ENCODE measurements around the gene CMSS1. TPM values are rescaled to one million over a fixed set of nuclear protein-coding genes. Genes with fewer than 3 reads are reported as not detected.

CMSS1 gene
- total RNA-seq, 1 donor from 2014 or later, result 51.5 TPM

DNA sequence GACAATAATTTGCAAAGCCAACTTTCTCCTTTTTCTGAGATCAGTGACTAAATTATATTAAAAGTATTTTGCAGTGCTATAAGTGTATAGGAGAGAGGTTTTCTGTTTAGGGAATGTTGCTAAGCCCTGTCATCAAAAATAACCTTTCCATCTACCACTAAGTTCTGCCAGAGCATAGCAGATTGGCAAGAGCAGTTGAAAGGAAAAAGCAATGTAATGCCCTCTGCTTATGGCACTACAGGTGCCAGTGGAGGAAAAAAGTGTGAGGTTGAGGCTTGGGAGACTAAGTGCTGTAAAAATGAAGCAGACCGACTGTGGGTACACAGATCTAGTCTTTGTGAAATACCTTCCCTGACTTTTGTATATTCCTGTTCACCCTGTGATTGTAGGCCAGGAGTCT, 285.1 kb downstream of the CMSS1 start:
- no peak for DNase-seq (ENCODE audit: low spot score)

- no peak for DNase-seq (ENCODE audit: low spot score)
Observed at GRCh38 chr3:100103558-100104441, 286.1 kb downstream of the CMSS1 start.

GRCh38 chr3:100104442-100104798, 286.8 kb downstream of the CMSS1 start:
- no peak for DNase-seq (ENCODE audit: low spot score)

GRCh38 chr3:100104817-100105413, 287.3 kb downstream of the CMSS1 start:
- no peak for DNase-seq (ENCODE audit: low spot score)

GRCh38 chr3:100105501-100105900, 287.8 kb downstream of the CMSS1 start:
- DNase-seq (ENCODE audit: low spot score), result no peak

DNA sequence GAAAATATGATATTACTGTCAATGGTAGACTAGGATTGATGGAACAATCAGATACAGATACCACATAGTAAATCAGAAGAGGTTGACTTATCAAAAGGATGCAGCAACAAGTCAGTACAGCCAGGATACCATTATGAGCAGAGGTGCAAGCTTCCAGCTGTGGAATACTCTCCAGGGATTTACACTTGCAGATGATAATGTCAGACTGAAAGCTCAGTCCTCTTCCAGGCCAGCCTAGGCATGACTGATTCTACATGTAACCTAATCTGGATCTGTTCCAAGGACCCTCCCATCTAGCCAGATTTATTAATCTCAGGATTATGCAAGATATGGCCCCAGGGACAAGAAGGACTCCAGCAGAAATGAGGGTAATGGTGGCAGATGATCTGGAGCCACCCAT, 288.4 kb downstream of the CMSS1 start:
- no peak for DNase-seq (ENCODE audit: low spot score)

DNA sequence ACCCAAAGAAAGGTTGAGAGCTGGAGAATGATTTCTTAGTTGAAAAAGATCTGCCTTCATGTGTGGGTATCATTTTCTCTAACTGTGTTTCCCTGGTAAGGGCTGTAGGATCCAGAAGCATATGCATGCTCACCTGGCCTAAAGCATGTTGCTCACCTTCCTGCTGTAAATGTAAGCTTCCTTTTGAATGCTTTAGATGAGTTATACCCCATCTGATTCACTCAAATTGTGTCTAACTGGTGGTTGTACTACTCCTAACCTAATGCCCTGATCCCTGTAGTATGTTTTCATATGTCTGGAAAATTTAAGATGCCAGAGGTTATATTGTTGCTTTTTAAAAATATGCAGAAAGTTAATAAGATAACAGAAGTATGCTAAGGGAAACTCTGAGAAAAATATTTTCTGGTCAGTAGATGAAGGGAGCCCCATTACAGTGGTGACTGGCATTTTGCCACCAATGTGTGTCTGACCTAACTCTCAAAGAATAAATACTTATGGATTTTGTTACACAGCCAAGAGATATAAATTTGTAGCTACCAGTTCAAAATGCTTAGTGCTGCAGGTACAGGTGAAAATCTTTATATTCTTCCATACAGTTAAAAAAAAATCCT, 289.0 kb downstream of the CMSS1 start:
- no peak for DNase-seq (ENCODE audit: low spot score)

DNA sequence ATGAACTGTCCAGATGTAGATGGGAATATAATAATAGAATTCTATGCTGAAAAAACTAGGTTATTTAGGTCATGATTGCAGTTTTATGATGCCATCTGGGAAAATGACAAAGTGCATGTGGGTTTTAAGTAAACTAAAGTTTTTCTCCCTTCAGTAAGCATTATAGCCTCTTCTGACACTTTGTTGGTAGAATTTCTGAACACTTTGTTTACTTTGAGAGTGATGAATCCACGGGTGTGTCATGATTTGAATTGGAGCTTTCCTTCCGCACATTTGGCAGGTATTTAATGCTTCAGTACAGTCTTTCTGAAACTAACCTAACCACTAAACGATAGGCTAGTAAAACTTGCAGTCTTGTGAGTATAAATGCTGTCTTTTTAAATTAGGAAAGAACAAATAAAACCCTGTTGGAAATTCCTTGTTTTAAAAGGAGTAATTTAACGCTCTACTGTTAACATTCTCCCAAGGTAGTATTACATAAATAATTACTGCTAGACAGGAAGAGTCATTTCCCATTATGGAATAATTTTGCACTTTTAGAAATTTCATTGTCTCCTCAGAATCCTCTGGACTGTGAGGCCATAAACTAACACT, 289.7 kb downstream of the CMSS1 start:
- DNase-seq (ENCODE audit: low spot score), result no peak

DNA sequence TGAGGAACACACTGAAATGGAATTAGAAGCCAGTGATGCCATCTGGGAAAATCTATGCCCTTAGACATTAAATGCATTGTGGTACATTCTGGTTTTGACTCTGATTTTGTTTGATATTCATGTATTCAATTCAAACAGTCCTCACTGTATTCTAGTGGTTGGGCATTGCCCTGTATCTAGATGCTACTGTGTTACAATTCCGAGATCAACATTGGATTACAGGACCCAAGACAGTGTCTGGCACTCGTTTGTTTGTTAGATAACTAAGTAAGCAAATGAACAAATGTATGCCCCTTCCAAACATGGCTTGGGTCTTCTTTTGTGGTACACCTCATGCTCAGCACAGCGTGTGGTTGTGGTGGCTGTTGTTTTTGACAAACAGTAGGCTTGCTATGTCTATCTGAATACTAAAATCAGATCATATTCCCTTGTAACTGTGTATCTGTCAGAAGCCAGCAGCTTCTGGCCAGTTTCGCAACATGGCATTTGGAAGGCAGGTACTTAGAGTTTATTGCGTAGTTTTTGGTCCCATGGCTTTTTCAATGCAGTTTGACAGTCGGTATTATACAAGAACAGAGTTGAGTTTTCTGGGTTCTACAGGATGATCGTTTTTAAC, 290.9 kb downstream of the CMSS1 start:
- DNase-seq (ENCODE audit: low spot score), result no peak

DNA sequence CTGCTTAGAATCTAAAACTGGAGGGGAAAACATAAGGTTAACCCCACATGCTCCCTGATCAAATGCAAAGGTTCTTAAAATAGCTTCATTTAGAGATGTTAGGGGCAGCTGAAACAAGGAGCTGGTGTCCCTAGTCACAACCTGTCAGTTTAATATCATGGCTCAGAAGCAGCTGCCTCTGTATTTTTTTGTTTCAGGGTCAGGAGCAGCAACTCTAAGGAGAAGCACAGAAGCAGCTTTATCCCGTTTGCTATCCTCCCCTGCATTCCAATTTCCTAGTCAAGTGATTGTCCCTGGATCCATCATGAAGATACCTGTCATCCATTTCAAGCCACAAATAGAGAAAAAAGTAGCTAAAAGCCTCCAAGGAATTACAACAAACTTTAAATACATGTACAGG, 292.5 kb downstream of the CMSS1 start:
- no peak for DNase-seq (ENCODE audit: low spot score)

DNA sequence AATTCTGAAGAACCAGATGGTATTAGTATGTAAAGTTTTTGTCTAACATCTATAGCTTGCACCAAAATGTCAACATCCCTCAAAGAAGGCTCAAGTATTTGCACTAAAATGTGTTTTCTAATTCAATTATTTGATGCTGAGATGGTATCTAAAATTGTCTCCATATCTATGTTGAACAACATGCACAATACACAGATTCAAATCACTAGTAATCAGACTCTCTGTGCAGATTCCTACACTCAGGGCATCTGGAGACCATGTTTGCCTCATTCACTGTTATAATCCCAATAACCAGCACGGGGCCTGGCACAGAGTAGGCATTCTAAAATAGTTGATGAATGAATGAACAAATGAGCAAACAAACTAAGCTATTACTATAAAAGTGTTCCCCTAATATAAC, 294.1 kb downstream of the CMSS1 start:
- DNase-seq (ENCODE audit: low spot score), result no peak

DNA sequence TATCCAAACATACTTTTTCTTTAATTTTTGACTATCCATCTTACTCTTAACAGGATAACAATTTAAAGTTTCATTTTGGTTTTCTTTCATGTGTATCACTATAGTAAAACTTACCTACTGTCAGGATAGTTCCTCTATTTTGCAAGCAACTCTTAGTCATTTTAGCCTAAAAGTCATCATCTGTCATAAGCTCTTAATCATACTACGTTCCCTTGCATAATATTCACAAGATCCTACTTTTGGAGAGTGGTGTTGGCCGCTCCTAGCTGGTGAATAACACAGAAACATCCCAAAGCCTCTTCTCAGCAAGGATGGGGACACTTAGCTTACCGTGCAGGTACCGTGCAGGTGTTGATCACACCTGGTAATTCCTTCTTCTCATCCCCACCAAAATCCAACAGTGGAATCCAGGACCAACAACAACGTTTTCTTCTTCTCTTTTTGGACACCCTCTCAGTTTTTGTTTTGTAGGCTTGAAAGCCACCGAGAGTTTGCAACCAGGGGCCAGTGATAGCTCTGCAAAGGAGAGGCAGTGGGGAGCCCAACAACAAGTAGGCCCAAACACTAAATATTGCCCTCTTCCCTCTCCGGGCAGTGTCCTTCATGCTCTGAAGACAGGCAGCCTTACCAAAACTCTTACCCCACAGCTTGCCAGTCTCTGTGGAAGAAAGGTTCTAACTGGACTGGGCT, 296.2 kb downstream of the CMSS1 start:
- no peak for DNase-seq (ENCODE audit: low spot score)

GRCh38 chr3:100114413-100115030, 296.9 kb downstream of the CMSS1 start, which contains the start of gene FILIP1L:
TSS of gene FILIP1L (minus strand) at chr3:100114501.
- DNase-seq (ENCODE audit: low spot score), result no peak

- DNase-seq (ENCODE audit: low spot score), result no peak
Observed at GRCh38 chr3:100117093-100117492, 299.4 kb downstream of the CMSS1 start.

- no peak for DNase-seq (ENCODE audit: low spot score)
Observed at GRCh38 chr3:100120012-100120411, 302.4 kb downstream of the CMSS1 start.

GRCh38 chr3:100120693-100121092, 303.0 kb downstream of the CMSS1 start:
- DNase-seq (ENCODE audit: low spot score), result no peak

DNA sequence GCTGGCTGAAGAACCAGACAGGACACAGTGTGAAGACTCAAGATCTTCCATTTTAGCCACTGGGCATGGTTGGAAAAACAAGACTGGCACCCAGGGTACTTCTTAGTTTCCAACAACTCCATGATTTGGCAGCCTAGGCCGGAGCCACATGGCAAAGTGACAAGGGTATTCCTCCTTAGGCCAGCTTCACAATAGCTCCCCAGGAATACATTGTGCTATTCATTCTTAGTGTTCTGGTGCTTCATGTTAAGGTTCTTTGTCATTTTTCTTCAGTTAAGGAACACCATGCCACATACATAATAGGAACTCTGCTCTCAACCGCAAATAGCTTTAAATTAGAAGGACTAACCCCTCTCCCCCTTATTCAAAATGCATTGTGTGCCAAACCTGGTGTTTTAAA, 304.7 kb downstream of the CMSS1 start:
- no peak for DNase-seq (ENCODE audit: low spot score)

DNA sequence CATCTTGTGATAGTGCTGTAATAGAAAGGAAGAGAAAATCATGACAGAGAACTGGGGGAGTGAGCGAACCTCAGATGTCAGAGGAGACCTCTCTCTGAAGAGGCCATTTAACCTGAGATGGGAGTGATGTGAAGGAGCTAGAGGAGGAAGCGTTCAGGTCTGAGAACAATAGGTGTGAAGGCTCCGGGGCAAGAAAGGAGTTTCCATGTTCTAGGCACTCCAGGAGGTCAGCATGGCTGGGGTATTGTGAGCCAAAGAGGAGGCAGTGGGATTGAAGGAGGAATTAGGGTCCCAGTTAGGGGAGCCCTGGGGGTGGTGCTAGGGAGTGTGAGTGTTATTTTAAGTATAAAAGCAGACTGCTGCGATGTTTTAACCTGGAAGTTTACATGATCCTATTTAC, 305.4 kb downstream of the CMSS1 start:
- no peak for DNase-seq (ENCODE audit: low spot score)

DNA sequence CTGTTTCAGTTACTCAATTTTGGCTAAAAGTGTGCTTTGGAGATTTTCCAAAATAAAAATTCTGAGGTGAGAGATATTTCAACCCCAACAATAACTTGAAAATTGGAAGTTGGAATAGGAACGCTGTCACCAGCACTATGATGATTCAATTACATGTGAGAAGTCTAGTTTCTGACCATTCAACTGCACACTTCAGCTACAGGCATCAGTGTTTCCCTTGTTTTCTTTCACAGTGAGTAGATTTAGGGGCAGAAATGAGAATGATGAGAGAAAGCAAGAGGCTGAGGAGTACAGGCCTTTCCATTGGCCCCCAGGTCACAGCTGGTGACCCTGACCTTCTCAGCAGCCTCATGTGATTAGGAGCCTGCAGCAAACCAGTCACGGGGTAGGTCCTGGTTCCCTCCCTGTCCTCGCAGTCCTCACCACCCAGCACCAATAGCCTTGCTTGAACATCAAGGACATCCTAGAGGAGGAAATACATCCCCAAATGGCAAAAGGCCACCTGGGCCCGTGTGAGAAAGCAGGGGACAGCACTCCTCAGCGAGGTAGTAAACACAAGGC, 306.6 kb downstream of the CMSS1 start:
- no peak for DNase-seq (ENCODE audit: low spot score)
